Ishikawa (cell line): Measurements from ENCODE around the gene COG1.

ENCODE experiments used
- CEBPB ChIP-seq: IDR thresholded peaks from 2 replicates; pipeline ENCODE4 v1.6.1; 2012
- CREB1 ChIP-seq: IDR thresholded peaks from 2 replicates; pipeline ENCODE4 v1.6.1; 2012; ENCODE audit warnings: low read depth
- EGR1 ChIP-seq: IDR thresholded peaks from 2 replicates; pipeline ENCODE4 v1.6.1; 2012
- EP300 ChIP-seq: IDR thresholded peaks from 2 replicates; pipeline ENCODE4 v1.6.1; 2012; ENCODE audit warnings: borderline replicate concordance
- FOXM1 ChIP-seq: IDR thresholded peaks from 2 replicates; pipeline ENCODE4 v1.6.1; 2012; ENCODE audit warnings: low read depth, borderline replicate concordance
- MAX ChIP-seq: IDR thresholded peaks from 2 replicates; pipeline ENCODE4 v1.6.1; 2012
- NFIC ChIP-seq: IDR thresholded peaks from 2 replicates; pipeline ENCODE4 v1.6.1; 2012
- RAD21 ChIP-seq: IDR thresholded peaks from 2 replicates; pipeline ENCODE4 v1.6.1; 2012; ENCODE audit warnings: low read depth
- REST ChIP-seq: IDR thresholded peaks from 2 replicates; pipeline ENCODE4 v1.6.1; 2012; ENCODE audit warnings: low read depth, mild to moderate bottlenecking
- TAF1 ChIP-seq: IDR thresholded peaks from 2 replicates; pipeline ENCODE4 v1.6.1; 2012; ENCODE audit warnings: low read depth, mild to moderate bottlenecking
- TCF12 ChIP-seq: IDR thresholded peaks from 2 replicates; pipeline ENCODE4 v1.6.1; 2012; ENCODE audit warnings: low read depth
- TEAD4 ChIP-seq: IDR thresholded peaks from 2 replicates; pipeline ENCODE4 v1.6.1; 2012
- YY1 ChIP-seq: IDR thresholded peaks from 2 replicates; pipeline ENCODE4 v1.6.1; 2012; ENCODE audit warnings: low read depth
- ZBTB7A ChIP-seq: IDR thresholded peaks from 2 replicates; pipeline ENCODE4 v1.6.1; 2012; ENCODE audit warnings: low read depth
- TF ChIP-seq, protein P1 (sequence below): IDR thresholded peaks from 2 replicates; pipeline ENCODE4 v1.6.1; 2012

COG1 gene

DNA sequence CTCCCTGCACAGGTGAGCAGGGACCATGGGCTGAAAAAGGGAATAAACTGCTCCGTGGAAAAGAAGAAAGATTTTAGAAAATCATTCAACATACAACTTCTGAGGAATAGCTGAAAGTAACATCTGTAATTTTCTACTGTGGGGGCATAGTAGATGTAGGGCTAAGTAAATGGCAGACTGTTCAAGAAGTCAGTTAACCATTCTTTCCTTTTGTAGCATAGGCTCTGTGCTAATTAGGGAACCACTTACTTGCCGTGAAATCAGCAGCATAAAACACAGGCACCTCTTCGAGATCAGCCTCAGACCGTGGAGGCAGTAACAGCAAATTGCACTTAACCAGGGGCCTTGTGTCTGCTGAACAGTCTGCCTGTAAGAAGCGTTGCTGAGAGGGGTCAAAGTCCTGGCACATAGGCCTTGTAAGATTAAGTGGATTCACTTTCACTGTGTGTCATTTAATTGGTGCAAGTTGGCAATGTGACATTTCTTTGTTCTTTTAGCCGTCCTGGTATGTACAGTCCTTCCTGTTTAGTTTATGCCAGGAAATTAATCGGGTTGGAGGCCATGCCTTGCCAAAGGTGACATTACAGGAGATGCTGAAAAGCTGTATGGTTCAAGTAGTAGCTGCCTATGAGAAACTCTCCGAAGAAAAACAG, 10.4 kb downstream of the COG1 start:
- TF ChIP-seq EP300 (no peak), TAF1 (no peak), NFIC (no peak)
- TF ChIP-seq, protein P1, sequence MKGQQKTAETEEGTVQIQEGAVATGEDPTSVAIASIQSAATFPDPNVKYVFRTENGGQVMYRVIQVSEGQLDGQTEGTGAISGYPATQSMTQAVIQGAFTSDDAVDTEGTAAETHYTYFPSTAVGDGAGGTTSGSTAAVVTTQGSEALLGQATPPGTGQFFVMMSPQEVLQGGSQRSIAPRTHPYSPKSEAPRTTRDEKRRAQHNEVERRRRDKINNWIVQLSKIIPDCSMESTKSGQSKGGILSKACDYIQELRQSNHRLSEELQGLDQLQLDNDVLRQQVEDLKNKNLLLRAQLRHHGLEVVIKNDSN: no peak

- TF ChIP-seq CEBPB (no peak), EP300 (no peak), ZBTB7A (no peak)
Observed at GRCh38 chr17:73203788-73204479, 11.1 kb downstream of the COG1 start.

DNA sequence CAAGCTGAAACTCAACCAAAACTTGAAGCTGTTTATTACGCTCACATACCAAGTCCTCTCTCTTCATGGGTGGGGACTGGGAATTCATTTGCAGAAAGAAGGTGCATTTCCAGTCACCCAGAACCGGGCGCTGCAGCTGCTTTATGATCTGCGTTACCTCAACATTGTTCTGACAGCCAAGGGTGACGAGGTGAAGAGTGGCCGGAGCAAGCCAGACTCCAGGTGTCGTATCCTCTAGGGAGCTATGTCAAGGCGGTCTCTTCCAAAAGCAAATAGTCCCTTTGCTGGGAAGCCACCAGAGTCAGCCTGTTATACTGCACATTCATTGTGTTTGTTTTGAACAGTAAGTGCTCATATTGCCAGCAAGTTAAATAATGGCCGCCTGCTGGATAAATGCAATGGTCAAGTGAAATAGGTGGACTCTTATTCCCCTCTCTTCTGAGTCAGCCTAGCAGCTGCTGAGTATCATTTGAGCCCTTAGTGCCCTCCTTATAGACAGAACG, 12.7 kb downstream of the COG1 start:
- TF ChIP-seq MAX (no peak), EGR1 (no peak), ZBTB7A (no peak), TEAD4 (no peak), TAF1 (no peak), RAD21 (no peak), CREB1 (no peak), EP300 (no peak), REST (no peak), NFIC (no peak), FOXM1 (no peak), TCF12 (no peak), CEBPB (no peak), YY1 (no peak)
- TF ChIP-seq, protein P1: no peak

GRCh38 chr17:73208139-73208827, 15.4 kb downstream of the COG1 start:
- TF ChIP-seq TEAD4 (no peak), TCF12 (no peak), EP300 (no peak), REST (no peak), NFIC (no peak), CEBPB (no peak), RAD21 (no peak), CREB1 (no peak), EGR1 (no peak), TAF1 (no peak), ZBTB7A (no peak), YY1 (no peak), MAX (no peak), FOXM1 (no peak)
- TF ChIP-seq, protein P1: no peak

DNA sequence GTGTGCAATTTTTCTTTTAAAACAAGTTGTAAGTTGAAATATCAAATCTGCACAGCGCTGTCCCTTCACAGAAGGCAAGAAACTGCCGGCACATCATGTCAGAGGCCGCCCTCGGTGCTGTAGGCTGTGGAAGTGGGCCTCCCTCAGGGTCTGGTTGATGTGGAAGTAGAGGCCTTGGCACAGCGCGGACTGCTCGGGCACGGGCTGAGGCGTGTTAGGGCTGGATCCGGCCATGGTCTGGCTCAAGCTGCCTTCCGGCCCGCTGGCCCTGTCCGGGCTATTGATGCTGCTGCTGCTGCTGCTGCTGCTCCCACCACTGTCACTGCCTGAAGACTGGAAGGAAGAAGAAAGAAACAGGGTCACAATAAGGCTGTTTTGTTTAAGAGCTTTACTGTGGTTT, 16.6 kb downstream of the COG1 start:
- no peak for TF ChIP-seq EP300
- TF ChIP-seq YY1: no peak
- TF ChIP-seq CREB1: no peak
- TF ChIP-seq FOXM1: no peak
- no peak for TF ChIP-seq EGR1
- TF ChIP-seq ZBTB7A: no peak
- TF ChIP-seq MAX: no peak
- no peak for TF ChIP-seq TAF1
